Amygdala (tissue), 56 donors: ENCODE measurements around the gene CELSR1.
"Not testable (repeated sequence)": the region's sequence is repeated elsewhere in the genome, so short reads cannot be mapped to it uniquely, and the experiment has no call there.

Experiments
- DNase-seq, 56 donors: peaks; one replicate each; lab custom pipeline; 2025; lab: John Stamatoyannopoulos, UW

The CELSR1 gene

GRCh38 chr22:46409631-46410210 lies 127.7 kb downstream of the CELSR1 start:
- no peak for DNase-seq

DNA sequence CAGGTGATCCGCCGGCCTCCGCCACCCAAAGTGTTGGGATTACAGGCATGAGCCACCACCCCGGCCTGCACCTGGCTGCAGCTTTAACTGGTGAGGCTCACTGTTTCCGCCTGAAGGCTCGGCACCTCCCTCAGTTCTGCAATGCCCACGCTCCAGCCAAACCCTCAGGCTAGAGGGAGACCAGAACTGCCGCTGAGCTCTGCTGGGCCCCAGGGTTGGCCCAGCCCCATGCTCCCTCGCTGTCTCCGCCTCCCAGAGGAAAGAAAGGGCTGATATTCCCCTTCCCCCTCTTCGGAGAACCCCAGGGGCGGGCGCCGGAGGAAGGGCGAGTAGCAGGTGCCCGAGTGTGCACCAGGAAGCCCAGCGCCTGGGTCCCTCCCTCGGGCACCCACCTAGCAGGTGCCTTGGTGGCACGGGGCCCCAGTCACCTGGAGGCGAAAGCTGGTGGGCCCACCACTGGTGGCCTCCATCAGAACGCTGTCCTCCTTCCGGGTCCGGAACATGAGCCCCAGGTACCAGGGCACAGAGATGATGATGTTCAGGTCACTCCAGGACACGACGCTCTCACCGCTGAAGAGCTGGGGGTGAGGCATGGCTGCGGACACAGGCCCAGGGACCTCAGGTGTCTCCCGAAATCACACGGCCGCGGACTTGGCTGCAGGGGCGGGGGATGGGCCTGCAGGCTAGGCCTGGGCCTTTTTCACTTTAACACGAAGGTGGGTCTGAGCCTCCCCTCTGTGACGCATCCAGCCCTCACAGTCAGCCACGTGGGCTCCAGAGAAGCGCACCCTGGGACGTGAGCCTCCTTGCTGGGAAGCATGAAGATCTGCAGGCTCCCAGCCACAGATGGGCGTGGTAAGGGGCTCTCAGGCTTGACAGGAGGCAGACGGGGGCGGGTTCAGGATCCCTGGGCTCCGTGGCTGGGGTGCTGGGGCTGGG lies 128.6 kb downstream of the CELSR1 start:
- no peak for DNase-seq

DNA sequence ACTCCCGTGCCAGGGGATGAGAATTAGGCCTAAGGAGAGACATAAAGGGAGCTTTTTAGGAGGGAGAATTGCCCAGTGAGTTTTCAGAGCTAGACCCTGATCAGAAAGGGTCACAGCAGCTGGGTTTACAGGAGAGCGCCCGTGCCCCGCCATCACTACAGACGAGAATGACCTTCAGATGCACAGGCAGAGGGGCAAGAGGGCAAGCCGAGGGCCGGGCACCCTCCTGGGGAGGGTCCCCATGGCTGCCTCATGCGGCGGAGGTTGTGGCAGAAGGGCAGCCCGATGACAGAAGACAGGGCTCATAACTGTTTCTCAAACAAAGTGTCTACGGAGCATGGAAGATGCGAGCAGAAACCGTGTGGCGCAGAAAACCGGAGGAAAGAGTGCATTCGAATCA lies 129.7 kb downstream of the CELSR1 start:
- DNase-seq: no peak

DNA sequence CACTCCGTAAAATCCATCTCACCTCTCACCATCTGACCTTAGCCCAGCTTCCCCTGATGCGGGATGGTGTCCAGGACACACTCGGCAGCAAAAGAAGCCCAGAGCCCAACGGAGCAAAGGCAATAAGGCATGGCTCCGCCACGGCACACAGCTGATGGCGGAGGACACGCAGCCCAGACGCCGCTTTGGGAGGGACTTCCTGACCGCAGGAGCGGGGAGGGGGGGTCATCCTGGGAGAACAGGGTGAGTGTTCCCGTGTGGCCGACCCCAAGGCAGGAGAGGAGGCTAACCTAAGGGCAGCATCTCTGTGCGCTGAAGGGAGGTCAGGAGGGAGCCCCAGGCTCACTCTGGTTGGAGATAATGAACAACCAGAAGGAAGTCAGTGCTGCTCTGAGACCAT lies 130.6 kb downstream of the CELSR1 start:
- no peak for DNase-seq

DNA sequence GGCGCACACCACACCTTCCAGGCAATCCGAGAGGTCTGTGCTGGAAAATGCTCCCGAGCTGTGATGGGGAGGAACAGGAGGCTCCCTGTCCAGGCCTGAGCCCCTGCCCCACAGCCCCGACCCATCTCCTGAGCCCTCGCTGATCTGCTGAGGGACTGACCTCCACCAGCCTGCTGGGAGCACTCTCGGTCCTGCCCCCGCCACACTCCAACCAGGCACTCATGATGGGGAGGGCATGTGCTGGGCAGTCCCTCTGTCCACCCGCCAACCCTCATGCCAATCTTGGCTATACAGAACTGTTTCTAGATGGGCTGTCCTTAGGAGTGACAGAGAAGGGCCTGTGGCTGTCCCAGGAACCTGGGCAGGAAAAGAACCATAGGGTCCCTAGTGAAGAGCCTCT lies 131.1 kb downstream of the CELSR1 start:
- DNase-seq: no peak

DNA sequence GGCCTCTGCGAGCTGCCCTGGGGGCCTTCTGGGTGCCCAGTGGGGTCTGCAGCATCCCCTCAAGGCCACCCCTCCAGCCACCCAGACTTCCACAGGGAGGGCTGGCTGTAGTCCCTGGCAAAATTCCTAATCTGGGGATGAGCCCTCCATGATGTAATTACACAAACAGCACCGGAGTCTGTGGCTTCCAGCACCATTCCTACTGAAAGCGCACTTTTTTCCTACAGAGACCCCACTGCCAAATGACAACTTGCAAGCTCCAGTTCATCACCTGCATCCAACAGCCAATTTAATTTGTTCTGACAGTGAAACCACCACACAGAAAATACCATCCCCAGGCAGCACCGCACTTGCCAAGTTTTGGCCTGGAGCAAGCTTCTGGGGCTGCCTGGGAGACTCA lies 131.5 kb downstream of the CELSR1 start:
- no peak for DNase-seq

GRCh38 chr22:46403880-46404279 lies 133.5 kb downstream of the CELSR1 start:
- not testable (repeated sequence) for DNase-seq

DNA sequence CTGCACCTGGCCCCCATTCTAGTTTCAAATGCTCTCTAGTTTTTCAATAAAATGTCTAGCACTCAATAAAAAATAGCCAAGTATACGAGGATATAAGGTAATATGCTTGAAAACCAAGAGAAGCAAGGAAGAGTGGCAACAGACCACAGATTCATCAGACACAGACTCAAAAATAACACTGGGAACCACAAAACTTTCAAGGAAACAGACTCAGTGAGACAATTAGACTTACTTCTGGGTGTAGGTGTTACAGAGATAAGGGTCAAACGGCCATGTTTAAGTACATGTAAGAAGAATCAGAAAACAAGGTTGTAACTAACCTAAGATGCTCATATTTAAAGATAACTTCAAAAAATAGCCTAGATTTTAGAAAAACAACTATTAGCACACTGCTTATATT lies 134.9 kb downstream of the CELSR1 start:
- no peak for DNase-seq

DNA sequence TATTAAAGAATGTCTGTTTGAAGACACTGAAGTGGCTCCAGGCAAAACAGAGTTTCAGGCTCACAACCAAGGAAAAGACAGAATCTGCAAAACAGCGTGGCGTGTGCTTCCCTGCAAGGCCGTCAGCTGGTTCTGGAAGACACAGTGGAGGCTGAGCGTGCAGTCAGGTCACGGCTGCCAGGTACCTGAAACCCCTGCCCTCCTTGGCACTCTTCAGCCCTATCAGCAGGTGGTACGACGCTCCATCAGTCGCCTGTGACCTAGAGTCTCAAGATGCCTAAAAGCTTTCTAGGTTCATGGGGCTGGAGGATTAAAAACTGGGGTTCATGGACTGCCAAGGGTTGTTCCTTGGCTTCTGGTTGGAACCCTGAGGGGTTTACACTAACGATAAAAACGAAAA lies 136.1 kb downstream of the CELSR1 start:
- no peak for DNase-seq

GRCh38 chr22:46399251-46400024 lies 138.0 kb downstream of the CELSR1 start:
- DNase-seq: no peak

DNA sequence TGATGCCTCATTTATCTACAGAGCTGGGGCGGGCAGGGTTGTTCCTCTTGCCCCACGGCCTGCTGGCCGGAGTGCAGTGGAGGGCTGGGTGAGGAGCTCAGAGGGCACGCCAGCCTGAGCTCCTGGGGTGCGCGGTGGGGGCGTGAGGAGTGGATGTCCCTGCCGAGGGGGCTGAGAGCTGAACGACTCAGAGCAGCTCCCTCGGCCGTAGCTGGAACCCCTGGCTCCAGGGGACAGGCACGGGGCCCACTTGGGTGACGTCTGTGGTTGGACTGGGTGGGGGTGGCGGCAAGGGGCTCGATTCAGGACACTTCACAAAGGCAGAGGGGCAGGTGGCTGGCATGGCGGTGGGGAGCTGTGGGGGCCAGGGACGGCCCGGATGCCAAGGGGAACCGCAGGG lies 139.5 kb downstream of the CELSR1 start:
- DNase-seq: no peak

DNA sequence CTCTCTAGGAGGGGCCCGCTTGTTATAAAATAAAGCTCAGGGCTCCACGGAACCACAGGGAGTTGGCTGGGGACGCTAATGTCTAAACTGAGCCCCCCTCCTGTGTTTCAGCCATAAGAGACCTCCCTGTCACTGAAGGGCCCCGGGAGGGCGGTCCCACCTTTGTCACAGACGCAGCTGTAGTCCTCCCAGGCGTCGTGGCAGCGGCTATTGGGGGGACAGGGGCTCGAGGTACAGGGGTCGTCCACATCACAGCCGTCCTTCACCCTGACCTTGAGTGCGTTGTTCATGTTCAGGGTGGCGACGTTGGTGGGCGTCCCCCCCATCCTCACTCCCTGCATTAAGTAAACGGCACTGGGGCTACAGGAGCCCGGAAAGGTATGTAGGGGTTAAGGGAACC lies 139.9 kb downstream of the CELSR1 start:
- DNase-seq: no peak

GRCh38 chr22:46397049-46397448 lies 140.4 kb downstream of the CELSR1 start:
- not testable (repeated sequence) for DNase-seq

GRCh38 chr22:46395145-46395544 lies 142.3 kb downstream of the CELSR1 start:
- DNase-seq: no peak

GRCh38 chr22:46394622-46395021 lies 142.8 kb downstream of the CELSR1 start:
- no peak for DNase-seq

DNA sequence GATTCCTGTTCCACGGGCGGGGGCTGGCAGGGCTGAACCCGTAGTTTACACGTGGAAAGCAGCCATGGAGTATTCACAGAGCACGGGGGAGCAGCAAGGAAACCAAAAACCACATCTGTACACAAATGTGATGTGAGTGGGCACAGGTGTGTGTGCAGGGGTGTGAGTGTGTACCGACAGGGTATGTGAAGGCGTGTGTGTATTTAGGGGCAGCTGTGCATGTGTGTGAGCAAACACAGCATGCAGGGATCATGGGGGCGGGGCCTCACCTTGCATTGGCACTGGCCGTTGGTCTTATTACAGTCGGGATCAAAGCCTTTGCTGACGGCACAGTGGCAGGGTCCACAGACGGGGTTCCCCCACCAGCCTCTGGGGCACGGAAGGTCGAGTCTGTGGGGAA lies 143.5 kb downstream of the CELSR1 start:
- no peak for DNase-seq

- DNase-seq: no peak
Observed at GRCh38 chr22:46392137-46392844, 145.1 kb downstream of the CELSR1 start.

DNA sequence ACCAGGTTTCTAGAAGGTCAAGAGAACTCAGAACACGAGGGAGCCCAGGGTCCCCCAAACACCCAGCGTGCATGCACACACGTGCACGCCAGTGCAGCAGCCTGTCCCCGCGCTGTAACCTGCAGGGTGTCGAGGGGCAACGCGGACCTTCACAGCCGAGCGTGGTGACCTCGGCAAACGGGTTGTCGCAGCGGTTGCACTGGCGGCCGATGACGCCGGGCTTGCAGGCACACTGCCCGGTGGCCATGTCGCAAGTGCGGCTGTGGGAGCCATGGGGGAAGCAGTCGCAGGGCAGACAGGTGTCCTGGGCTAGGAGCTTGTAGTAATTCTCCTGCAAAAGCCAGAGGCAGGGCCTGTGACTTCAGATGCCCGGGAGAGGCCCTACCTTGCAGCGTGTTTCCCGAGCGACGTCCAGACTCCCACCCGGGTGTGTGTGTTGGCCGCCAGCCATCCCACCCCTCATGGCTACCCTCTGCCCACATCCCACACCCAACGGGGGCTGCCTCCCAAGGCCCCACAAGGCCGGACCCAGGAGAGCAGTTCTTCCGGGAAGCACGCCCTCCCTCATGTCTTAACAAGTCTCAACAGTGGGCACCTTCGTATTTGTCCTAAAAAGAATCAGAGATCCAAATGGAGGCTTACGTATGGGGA lies 145.8 kb downstream of the CELSR1 start:
- no peak for DNase-seq

GRCh38 chr22:46390652-46391301 lies 146.6 kb downstream of the CELSR1 start:
- peak in 23 of 56 donors; percentile 1 to 56 (median 21) for DNase-seq
